ENCODE data around the gene SMIM22. TPM values are rescaled to one million over a fixed set of nuclear protein-coding genes. Genes with fewer than 3 reads are reported as not detected.
"Not testable (repeated sequence)": the region's sequence is repeated elsewhere in the genome, so short reads cannot be mapped to it uniquely, and the experiment has no call there.

Gene SMIM22
- total RNA-seq, 1 donor from 2014 or later, result not detected

GRCh38 chr16:4777339-4778049 is 17.7 kb upstream of the SMIM22 start:
- Mint-ChIP-seq H3K27ac (ENCODE audit: unreplicated experiment) (no peak overlapping the region), H3K4me3 (ENCODE audit: unreplicated experiment) (no peak overlapping the region), H3K36me3 (ENCODE audit: low read depth, unreplicated experiment) (peaks cover 4% of the 10 kb centered on the region), H3K4me1 (ENCODE audit: unreplicated experiment) (no peaks in the 10 kb centered on the region), H3K27me3 (ENCODE audit: unreplicated experiment) (peaks cover 5% of the 10 kb centered on the region), H3K9me3 (ENCODE audit: unreplicated experiment) (no peaks in the 10 kb centered on the region)
- no peak for TF ChIP-seq CTCF (IDR thresholded peaks at IDR 0.05; ENCODE audit: unreplicated experiment)
- no peak for DNase-seq (ENCODE audit: low spot score)

GRCh38 chr16:4778050-4778392 is 17.1 kb upstream of the SMIM22 start:
- TF ChIP-seq CTCF (IDR thresholded peaks at IDR 0.05; ENCODE audit: unreplicated experiment), result no peak
- Mint-ChIP-seq H3K27ac (ENCODE audit: unreplicated experiment) (no peak overlapping the region), H3K4me3 (ENCODE audit: unreplicated experiment) (no peak overlapping the region), H3K27me3 (ENCODE audit: unreplicated experiment) (peaks cover 8% of the 10 kb centered on the region), H3K9me3 (ENCODE audit: unreplicated experiment) (no peaks in the 10 kb centered on the region), H3K4me1 (ENCODE audit: unreplicated experiment) (no peaks in the 10 kb centered on the region), H3K36me3 (ENCODE audit: low read depth, unreplicated experiment) (peaks cover 7% of the 10 kb centered on the region)
- DNase-seq (ENCODE audit: low spot score), result no peak

GRCh38 chr16:4780235-4780634 is 14.9 kb upstream of the SMIM22 start:
- Mint-ChIP-seq H3K27me3 (ENCODE audit: unreplicated experiment) (peaks cover 10% of the 10 kb centered on the region), H3K27ac (ENCODE audit: unreplicated experiment) (no peak overlapping the region), H3K4me3 (ENCODE audit: unreplicated experiment) (no peak overlapping the region), H3K9me3 (ENCODE audit: unreplicated experiment) (no peaks in the 10 kb centered on the region), H3K36me3 (ENCODE audit: low read depth, unreplicated experiment) (peaks cover 15% of the 10 kb centered on the region), H3K4me1 (ENCODE audit: unreplicated experiment) (no peaks in the 10 kb centered on the region)
- DNase-seq (ENCODE audit: low spot score), result no peak
- TF ChIP-seq CTCF (IDR thresholded peaks at IDR 0.05; ENCODE audit: unreplicated experiment), result no peak

- H3K36me3 Mint-ChIP-seq (ENCODE audit: low read depth, unreplicated experiment), result peaks cover 11% of the 10 kb centered on the region
- no peak for TF ChIP-seq CTCF (IDR thresholded peaks at IDR 0.05; ENCODE audit: unreplicated experiment)
These were observed 11.8 kb upstream of the SMIM22 start for GRCh38 chr16:4783251-4783950.

GRCh38 chr16:4783951-4784336 is 11.2 kb upstream of the SMIM22 start:
- TF ChIP-seq CTCF (IDR thresholded peaks at IDR 0.05; ENCODE audit: unreplicated experiment), result no peak
- Mint-ChIP-seq H3K27ac (ENCODE audit: unreplicated experiment) (no peak overlapping the region), H3K4me1 (ENCODE audit: unreplicated experiment) (no peaks in the 10 kb centered on the region), H3K4me3 (ENCODE audit: unreplicated experiment) (no peak overlapping the region), H3K27me3 (ENCODE audit: unreplicated experiment) (peaks cover 10% of the 10 kb centered on the region), H3K9me3 (ENCODE audit: unreplicated experiment) (no peaks in the 10 kb centered on the region), H3K36me3 (ENCODE audit: low read depth, unreplicated experiment) (peaks cover 11% of the 10 kb centered on the region)
- no peak for DNase-seq (ENCODE audit: low spot score)

More at GRCh38 chr16:4783251-4783950, 11.8 kb upstream of the SMIM22 start:
- Mint-ChIP-seq H3K4me3 (ENCODE audit: unreplicated experiment) (peak overlapping the region; percentile 14), H3K9me3 (ENCODE audit: unreplicated experiment) (no peaks in the 10 kb centered on the region), H3K27ac (ENCODE audit: unreplicated experiment) (no peak overlapping the region), H3K4me1 (ENCODE audit: unreplicated experiment) (no peaks in the 10 kb centered on the region), H3K27me3 (ENCODE audit: unreplicated experiment) (peaks cover 10% of the 10 kb centered on the region)
- no peak for DNase-seq (ENCODE audit: low spot score)

- peaks cover 11% of the 10 kb centered on the region for H3K36me3 Mint-ChIP-seq (ENCODE audit: low read depth, unreplicated experiment)
- not testable (repeated sequence) for H3K4me3 Mint-ChIP-seq (ENCODE audit: unreplicated experiment); H3K9me3 Mint-ChIP-seq (ENCODE audit: unreplicated experiment); H3K27me3 Mint-ChIP-seq (ENCODE audit: unreplicated experiment); DNase-seq (ENCODE audit: low spot score); H3K4me1 Mint-ChIP-seq (ENCODE audit: unreplicated experiment); H3K27ac Mint-ChIP-seq (ENCODE audit: unreplicated experiment)
These were observed 10.7 kb upstream of the SMIM22 start for GRCh38 chr16:4784444-4784987.

Measured in endothelial cell (in vitro differentiated cells).